Stimulated activated CD4-positive, alpha-beta T cell treated with anti-CD3 and anti-CD28 coated beads, Interleukin-15, amount 100 ng/mL, for 1 hour (primary cell): ENCODE results near the gene DBN1.
"Not testable (repeated sequence)": the region's sequence is repeated elsewhere in the genome, so short reads cannot be mapped to it uniquely, and the experiment has no call there.

Source experiments
- DNase-seq, 2 donors: peaks; one replicate each; pipeline ENCODE4 v3.0.0-alpha.2; 2020; ENCODE audit warnings: low read depth in 1 of 2, low spot score in 1 of 2

DBN1 gene

GRCh38 chr5:177431317-177432142 lies 41.9 kb downstream of the DBN1 start:
- peak; percentile 38 for DNase-seq

GRCh38 chr5:177430972-177431316 lies 42.5 kb downstream of the DBN1 start:
- DNase-seq, result no peak

- no peak for DNase-seq
Measured at GRCh38 chr5:177430140-177430951, 43.1 kb downstream of the DBN1 start.

GRCh38 chr5:177429248-177430040 lies 44.0 kb downstream of the DBN1 start:
- DNase-seq, result peak; percentile 66 to 72

GRCh38 chr5:177428574-177429217 lies 44.7 kb downstream of the DBN1 start:
- no peak for DNase-seq

- no peak for DNase-seq
Measured at GRCh38 chr5:177427919-177428573, 45.4 kb downstream of the DBN1 start.

GRCh38 chr5:177427211-177427822 lies 46.1 kb downstream of the DBN1 start:
- DNase-seq, result no peak

GRCh38 chr5:177426566-177427210 lies 46.7 kb downstream of the DBN1 start, which contains the start of gene GRK6:
GRK6 (plus strand) TSS chr5:177426676; CDS start chr5:177426846, 170 bp downstream.
- DNase-seq, result peak; percentile 52 to 58

GRCh38 chr5:177425801-177426565 lies 47.5 kb downstream of the DBN1 start:
- DNase-seq, result peak; percentile 93 to 98

- DNase-seq, result no peak
Measured at GRCh38 chr5:177425196-177425800, 48.1 kb downstream of the DBN1 start.

GRCh38 chr5:177423671-177424070 lies 49.8 kb downstream of the DBN1 start:
- DNase-seq, result no peak

- no peak for DNase-seq
Measured at GRCh38 chr5:177421062-177421798, 52.2 kb downstream of the DBN1 start.

GRCh38 chr5:177420472-177420871 lies 53.0 kb downstream of the DBN1 start:
- not testable (repeated sequence) for DNase-seq

GRCh38 chr5:177419046-177419445 lies 54.4 kb downstream of the DBN1 start:
- no peak for DNase-seq

GRCh38 chr5:177417081-177417480 lies 56.4 kb downstream of the DBN1 start:
- DNase-seq, result not testable (repeated sequence)

GRCh38 chr5:177414481-177414880 lies 59.0 kb downstream of the DBN1 start:
- DNase-seq, result no peak

- DNase-seq, result no peak
Measured at GRCh38 chr5:177412603-177413233, 60.7 kb downstream of the DBN1 start.
